DOHH2 (cell line): Measurements from ENCODE around the gene SPNS1.

Source experiments
- EZH2phosphoT487 ChIP-seq: fragments of 200-600 bp; sonication (generic); IDR thresholded peaks from 2 replicates; pipeline ENCODE4 v1.6.1; 2017; ENCODE audit warnings: borderline replicate concordance, mild to moderate bottlenecking, antibody characterized with exemption, low read length, moderate library complexity, mixed read lengths
- TF ChIP-seq, protein P1 (sequence below): fragments of 200-600 bp; sonication (generic); IDR thresholded peaks from one replicate; pipeline ENCODE4 v1.5.1; 2014; ENCODE audit warnings: antibody characterized with exemption, mild to moderate bottlenecking, low read depth, low read length; ENCODE audit not compliant: poor library complexity, severe bottlenecking

DNA sequence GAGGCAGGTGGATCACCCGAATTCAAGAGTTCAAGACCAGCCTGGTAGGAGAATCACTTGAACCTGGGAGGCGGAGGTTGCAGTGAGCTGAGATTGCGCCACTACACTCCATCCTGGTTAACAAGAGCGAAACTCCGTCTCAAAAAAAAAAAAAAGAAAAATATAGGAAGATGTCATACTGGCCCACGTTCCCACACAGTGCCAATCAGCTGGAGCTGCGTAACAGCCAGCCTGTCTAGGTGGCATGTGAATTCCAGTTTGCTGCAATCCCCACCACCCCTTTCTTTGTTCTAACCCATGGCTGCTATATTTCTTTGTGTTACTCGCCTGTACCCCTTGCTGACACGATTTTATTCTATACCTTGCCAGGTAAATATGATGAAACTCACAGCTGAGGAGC lies 16.4 kb upstream of the SPNS1 start:
- TF ChIP-seq, protein P1, sequence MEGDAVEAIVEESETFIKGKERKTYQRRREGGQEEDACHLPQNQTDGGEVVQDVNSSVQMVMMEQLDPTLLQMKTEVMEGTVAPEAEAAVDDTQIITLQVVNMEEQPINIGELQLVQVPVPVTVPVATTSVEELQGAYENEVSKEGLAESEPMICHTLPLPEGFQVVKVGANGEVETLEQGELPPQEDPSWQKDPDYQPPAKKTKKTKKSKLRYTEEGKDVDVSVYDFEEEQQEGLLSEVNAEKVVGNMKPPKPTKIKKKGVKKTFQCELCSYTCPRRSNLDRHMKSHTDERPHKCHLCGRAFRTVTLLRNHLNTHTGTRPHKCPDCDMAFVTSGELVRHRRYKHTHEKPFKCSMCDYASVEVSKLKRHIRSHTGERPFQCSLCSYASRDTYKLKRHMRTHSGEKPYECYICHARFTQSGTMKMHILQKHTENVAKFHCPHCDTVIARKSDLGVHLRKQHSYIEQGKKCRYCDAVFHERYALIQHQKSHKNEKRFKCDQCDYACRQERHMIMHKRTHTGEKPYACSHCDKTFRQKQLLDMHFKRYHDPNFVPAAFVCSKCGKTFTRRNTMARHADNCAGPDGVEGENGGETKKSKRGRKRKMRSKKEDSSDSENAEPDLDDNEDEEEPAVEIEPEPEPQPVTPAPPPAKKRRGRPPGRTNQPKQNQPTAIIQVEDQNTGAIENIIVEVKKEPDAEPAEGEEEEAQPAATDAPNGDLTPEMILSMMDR, result no peak
- no peak for TF ChIP-seq EZH2phosphoT487
